Subcutaneous adipose tissue (tissue), 4 donors: ENCODE measurements around the gene MACROD1. TPM values are rescaled to one million over a fixed set of nuclear protein-coding genes. Genes with fewer than 3 reads are reported as not detected.

Source experiments
- total RNA-seq, 4 donors: library from RNA; depleted of rRNA; stranded (reverse); fragments of >200 nt; gene quantifications; one replicate each; pipeline ENCODE4 v1.1.0, GENCODE V29; 2016
- TF ChIP-seq, protein P1 (sequence below): fragments of 450-650 bp; IDR thresholded peaks from one replicate; pipeline ENCODE4 v1.5.1; 2016; ENCODE audit warnings: low read depth, mild to moderate bottlenecking, control low read depth, antibody characterized with exemption, moderate library complexity

Gene MACROD1
- total RNA-seq, 4 donors from 2014 or later = 8.0 to 24.0 (median 19.8) TPM

DNA sequence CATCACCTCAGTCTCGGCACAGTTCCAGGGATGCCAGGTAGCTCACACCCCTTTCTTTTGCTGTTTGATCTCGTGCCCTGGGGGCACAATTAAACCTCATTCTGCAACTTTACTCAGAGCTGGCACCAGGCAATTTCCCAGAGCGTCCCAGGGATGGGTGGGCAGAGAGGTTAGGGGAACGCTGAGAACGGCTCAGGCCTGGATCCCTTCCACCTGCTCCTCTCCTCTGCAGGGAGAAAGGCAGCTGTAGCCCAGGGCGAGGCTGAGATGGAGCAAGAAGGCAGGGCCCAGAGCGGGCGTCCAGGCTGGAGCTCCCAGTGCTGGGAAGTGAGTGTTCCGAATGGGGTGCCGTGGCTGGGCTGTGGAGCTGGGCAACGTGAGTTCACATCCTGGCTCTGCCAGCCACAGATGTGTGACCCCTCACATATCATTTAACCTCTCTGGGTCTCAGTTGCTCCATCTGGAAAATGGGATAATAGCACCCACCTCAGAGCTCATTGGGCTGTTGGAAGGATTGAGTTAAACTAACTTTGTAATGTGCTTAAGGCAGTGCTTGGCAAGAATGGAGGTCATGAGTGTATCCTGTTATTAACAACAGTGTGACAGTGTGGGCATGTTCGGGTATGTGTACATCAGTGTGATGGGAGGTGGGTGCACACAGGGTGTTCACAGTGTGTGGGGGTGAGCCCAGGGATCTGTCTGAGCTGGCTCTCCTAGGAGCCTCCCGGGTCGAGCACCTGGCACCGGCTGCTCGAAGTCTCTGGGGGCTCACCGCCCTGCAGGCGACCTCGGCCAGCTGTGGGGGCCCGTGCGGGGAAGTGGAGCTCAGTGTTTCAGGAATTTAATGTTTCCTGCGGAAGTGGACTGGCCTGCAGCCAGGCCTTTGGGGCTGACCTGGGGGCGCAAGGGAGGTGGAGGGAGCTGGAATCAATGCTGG lies 164.2 kb downstream of the MACROD1 start:
- TF ChIP-seq, protein P1, sequence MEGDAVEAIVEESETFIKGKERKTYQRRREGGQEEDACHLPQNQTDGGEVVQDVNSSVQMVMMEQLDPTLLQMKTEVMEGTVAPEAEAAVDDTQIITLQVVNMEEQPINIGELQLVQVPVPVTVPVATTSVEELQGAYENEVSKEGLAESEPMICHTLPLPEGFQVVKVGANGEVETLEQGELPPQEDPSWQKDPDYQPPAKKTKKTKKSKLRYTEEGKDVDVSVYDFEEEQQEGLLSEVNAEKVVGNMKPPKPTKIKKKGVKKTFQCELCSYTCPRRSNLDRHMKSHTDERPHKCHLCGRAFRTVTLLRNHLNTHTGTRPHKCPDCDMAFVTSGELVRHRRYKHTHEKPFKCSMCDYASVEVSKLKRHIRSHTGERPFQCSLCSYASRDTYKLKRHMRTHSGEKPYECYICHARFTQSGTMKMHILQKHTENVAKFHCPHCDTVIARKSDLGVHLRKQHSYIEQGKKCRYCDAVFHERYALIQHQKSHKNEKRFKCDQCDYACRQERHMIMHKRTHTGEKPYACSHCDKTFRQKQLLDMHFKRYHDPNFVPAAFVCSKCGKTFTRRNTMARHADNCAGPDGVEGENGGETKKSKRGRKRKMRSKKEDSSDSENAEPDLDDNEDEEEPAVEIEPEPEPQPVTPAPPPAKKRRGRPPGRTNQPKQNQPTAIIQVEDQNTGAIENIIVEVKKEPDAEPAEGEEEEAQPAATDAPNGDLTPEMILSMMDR = no peak

DNA sequence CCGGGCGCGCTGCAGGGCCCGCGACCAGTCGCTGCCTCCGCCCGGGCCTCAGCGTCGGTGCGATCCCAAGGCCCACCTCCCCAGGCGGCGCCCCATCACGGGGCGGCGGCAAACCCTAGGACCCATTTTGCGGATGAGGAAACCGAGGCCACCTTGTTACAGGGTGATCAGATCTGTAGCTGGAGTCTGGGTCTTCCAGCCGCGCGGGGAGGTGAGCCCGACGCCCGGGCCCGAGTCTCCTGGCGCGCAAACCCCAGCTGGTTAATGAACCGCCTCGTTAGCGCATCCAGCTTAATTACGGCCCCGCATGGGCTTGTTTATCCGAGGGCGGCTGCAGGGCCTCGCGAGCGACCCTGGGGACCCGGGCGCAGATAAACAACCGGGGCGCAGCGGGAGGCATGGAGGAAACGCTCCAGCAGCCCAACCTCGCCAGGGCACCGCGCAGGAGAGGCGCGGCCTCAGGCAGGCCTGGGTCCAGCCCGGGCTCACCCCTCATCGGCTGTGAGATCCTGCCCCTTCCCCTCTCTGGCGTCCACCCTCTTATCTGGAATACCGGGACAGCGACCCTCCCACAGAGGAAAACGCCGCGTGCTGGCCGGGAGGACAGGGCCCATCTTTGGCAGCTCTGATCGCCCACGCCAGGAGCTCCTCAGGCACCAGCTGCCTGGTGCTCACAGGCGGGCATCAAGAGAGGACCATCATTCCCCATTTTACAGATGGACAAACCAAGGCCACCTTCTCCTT lies 165.0 kb downstream of the MACROD1 start:
- TF ChIP-seq, protein P1 = no peak

DNA sequence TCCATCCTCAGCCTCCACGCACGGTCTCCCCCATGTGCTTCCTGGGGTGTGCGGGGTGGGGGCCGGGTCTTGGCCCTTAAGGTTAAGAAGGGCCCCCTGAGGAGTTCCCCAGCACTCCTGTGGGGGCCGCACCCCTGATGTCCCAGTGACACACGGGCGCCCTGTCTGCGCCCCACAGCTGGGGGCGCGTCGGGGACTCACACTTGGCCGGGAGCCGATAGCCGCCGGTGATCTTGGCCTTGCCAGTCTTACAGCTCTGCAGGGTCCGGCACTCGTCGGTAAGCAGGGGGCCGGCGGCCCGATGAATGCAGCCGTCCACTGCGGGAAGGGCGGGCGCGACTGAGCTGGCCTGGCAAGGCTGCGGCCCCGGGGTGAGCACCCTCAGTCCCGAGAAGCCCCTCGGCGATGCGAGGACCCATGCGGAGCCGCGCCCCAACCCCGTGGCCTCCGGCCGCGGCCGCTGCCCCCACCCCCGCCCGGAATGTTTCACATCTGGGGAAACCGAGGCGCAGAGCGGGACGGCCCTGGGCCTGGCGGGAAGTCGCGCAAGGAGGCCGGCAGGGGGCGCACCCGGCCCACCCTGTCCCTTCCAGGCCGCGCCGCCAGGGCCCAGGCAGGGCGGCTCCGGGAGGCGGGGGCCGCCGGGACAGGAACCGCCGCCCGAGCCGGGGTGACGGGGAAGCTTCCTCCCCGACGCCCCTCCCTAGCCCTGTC lies 165.7 kb downstream of the MACROD1 start:
- TF ChIP-seq, protein P1 = no peak

- TF ChIP-seq, protein P1 = no peak
Measured at GRCh38 chr11:63999349-64000025, 166.4 kb downstream of the MACROD1 start.

- TF ChIP-seq, protein P1 = no peak
Measured at GRCh38 chr11:63998558-63999348, 167.2 kb downstream of the MACROD1 start.

- TF ChIP-seq, protein P1 = no peak
Measured at GRCh38 chr11:63997801-63998337, 168.0 kb downstream of the MACROD1 start.
